Endothelial cell of umbilical vein (primary cell): Measurements from ENCODE around the gene PTK6. TPM values are rescaled to one million over a fixed set of nuclear protein-coding genes. Genes with fewer than 3 reads are reported as not detected.

Source experiments
- BruUV-seq: library from RNA; stranded (reverse); fragments of 400-500 nt; replicated peaks from 2 replicates; lab custom pipeline; 2021; lab: Mats Ljungman, UMichigan
- CTCF ChIA-PET: fragments of 300-600, 350-600 bp; sonication (Branson Sonifier 250); formaldehyde crosslinking; loops from one replicate; lab custom pipeline; 2021; ENCODE audit warnings: antibody characterized with exemption, inconsistent platforms; lab: Charles Lee
- POLR2A ChIA-PET: fragments of 300-600, 350-600 bp; sonication (Branson Sonifier 250); formaldehyde crosslinking; loops from one replicate; lab custom pipeline; 2021; ENCODE audit warnings: antibody characterized with exemption, inconsistent platforms; lab: Charles Lee
- DNase-seq: peaks from one replicate; pipeline ENCODE4 v3.0.0-alpha.2; 2011; ENCODE audit warnings: low read depth, low spot score
- FAIRE-seq: peaks from 2 replicates; lab custom pipeline; 2011; peaks lifted over from hg19 to GRCh38; lab: Jason Lieb, UNC
- H2AFZ ChIP-seq: 2 replicates; pipeline ENCODE4 v1.6.0; 2012; ENCODE audit warnings: low read depth, low read length, control low read depth, inconsistent platforms
- H3K27ac ChIP-seq: 2 replicates; pipeline ENCODE4 v1.5.1; 2011; ENCODE audit warnings: low read depth, mild to moderate bottlenecking, control low read depth, low read length, moderate library complexity; ENCODE audit not compliant: insufficient read depth
- H3K27me3 ChIP-seq, 2 experiments: 2 replicates each; pipeline versions ENCODE4 v1.6.0 to v1.6.1; 2011; ENCODE audit warnings: low read length in 2 of 2, mixed read lengths in 1 of 2; ENCODE audit not compliant: control insufficient read depth in 2 of 2, insufficient read depth in 2 of 2
- H3K36me3 ChIP-seq, 2 experiments: 2 replicates in 1 of 2; 3 replicates in 1 of 2; pipeline ENCODE4 v1.5.1; 2011; ENCODE audit warnings: low read length in 2 of 2, mild to moderate bottlenecking in 1 of 2, moderate library complexity in 1 of 2; ENCODE audit not compliant: control insufficient read depth in 2 of 2, insufficient read depth in 2 of 2; ENCODE audit errors: extremely low read depth in 1 of 2
- H3K4me1 ChIP-seq: 3 replicates; pipeline ENCODE4 v1.5.1; 2011; ENCODE audit warnings: mild to moderate bottlenecking, low read length; ENCODE audit not compliant: control insufficient read depth, insufficient read depth; ENCODE audit errors: extremely low read depth
- H3K4me2 ChIP-seq: 2 replicates; pipeline ENCODE4 v1.6.1; 2011; ENCODE audit warnings: low read length, control low read depth, mixed read lengths; ENCODE audit not compliant: insufficient read depth
- H3K4me3 ChIP-seq, 3 experiments: fragments of 200-600 bp in 1 of 3; sonication (generic), shearing (Covaris generic) in 1 of 3; replicated peaks in 1 of 3; 2 replicates each; pipeline ENCODE4 v1.5.1; 2011 to 2016; ENCODE audit warnings: control low read depth in 3 of 3, low read length in 3 of 3, mild to moderate bottlenecking in 2 of 3, inconsistent platforms in 1 of 3, low read depth in 1 of 3, moderate library complexity in 1 of 3; ENCODE audit not compliant: insufficient read depth in 1 of 3
- H3K79me2 ChIP-seq: 2 replicates; pipeline ENCODE4 v1.6.0; 2012; ENCODE audit warnings: low read length, inconsistent platforms; ENCODE audit not compliant: control insufficient read depth, insufficient read depth
- H3K9ac ChIP-seq: replicated peaks from 2 replicates; pipeline ENCODE3; 2011; ENCODE audit warnings: low read length, control low read depth; ENCODE audit not compliant: insufficient read depth; ENCODE audit errors: extremely low read depth
- H3K9me1 ChIP-seq: replicated peaks from 3 replicates; pipeline ENCODE4 v1.6.0; 2011; ENCODE audit warnings: mild to moderate bottlenecking, low read length; ENCODE audit not compliant: control insufficient read depth, insufficient read depth; ENCODE audit errors: extremely low read depth
- H3K9me3 ChIP-seq: replicated peaks from 2 replicates; pipeline ENCODE4 v1.5.1; 2012; ENCODE audit warnings: low read length, inconsistent platforms; ENCODE audit not compliant: control insufficient read depth, insufficient read depth
- H4K20me1 ChIP-seq: replicated peaks from 2 replicates; pipeline ENCODE3; 2011; ENCODE audit warnings: mild to moderate bottlenecking, low read length; ENCODE audit not compliant: control insufficient read depth, insufficient read depth; ENCODE audit errors: extremely low read depth
- EZH2 ChIP-seq: IDR thresholded peaks from 2 replicates; pipeline ENCODE4 v1.6.1; 2012; ENCODE audit warnings: borderline replicate concordance, low read depth, mild to moderate bottlenecking, moderate library complexity, low read length, inconsistent platforms; ENCODE audit not compliant: severe bottlenecking
- FOS ChIP-seq: IDR thresholded peaks from 2 replicates; pipeline ENCODE4 v1.6.1; 2011; ENCODE audit warnings: mild to moderate bottlenecking, low read length, moderate library complexity, borderline replicate concordance; ENCODE audit not compliant: insufficient read depth
- GATA2 ChIP-seq: IDR thresholded peaks from 2 replicates; pipeline ENCODE4 v1.7.0; 2011; ENCODE audit warnings: low read depth, mild to moderate bottlenecking, moderate library complexity, mixed read lengths, low read length; ENCODE audit not compliant: insufficient read length, insufficient read depth
- JUN ChIP-seq: IDR thresholded peaks from 2 replicates; pipeline ENCODE4 v1.6.1; 2011; ENCODE audit warnings: borderline replicate concordance, low read depth; ENCODE audit not compliant: insufficient read length, insufficient read depth
- MYC ChIP-seq: IDR thresholded peaks from one replicate; pipeline ENCODE4 v1.6.1; 2011; ENCODE audit warnings: mild to moderate bottlenecking, low read depth, low read length
- POLR2A ChIP-seq: IDR thresholded peaks from 2 replicates; pipeline ENCODE4 v1.6.1; 2012; ENCODE audit warnings: low read depth, mild to moderate bottlenecking, control low read depth, low read length
- POLR2AphosphoS5 ChIP-seq: IDR thresholded peaks from 2 replicates; pipeline ENCODE4 v1.6.1; 2012; ENCODE audit warnings: low read depth, mild to moderate bottlenecking, control low read depth, low read length, moderate library complexity; ENCODE audit not compliant: insufficient read depth
- dilution Hi-C: fragments of 300-500 bp; cut with MboI; formaldehyde crosslinking; loops from one replicate; pipeline ENCODE4 v1.15.0; 2019; ENCODE audit warnings: low sequenced_read_pairs; ENCODE audit not compliant: extremely low pct_ligation_motif_present
- intact Hi-C: fragments of 100-400 bp; cut with micrococcal nuclease; formaldehyde crosslinking; loops from one replicate; pipeline ENCODE4 v1.10.0; 2022
- polyA plus RNA-seq, 4 experiments: library from polyadenylated mRNA; depleted of rRNA in 3 of 4; stranded (reverse) in 3 of 4; unstranded in 1 of 4; fragments of >200 nt; gene quantifications; 2 replicates each; pipeline versions ENCODE4 v1.2.1 to v1.2.3, GENCODE V29; 2011 to 2012; ENCODE audit warnings: missing spikeins in 1 of 4
- total RNA-seq: library from RNA; stranded (reverse); gene quantifications from 2 replicates; pipeline ENCODE4 v1.2.3, GENCODE V29; 2021
- TF ChIP-seq, protein P1 (sequence below), 2 donors: IDR thresholded peaks; 1 replicate in 1 of 2; 2 replicates in 1 of 2; pipeline ENCODE4 v1.5.1; 2011; ENCODE audit warnings: low read length in 2 of 2, mild to moderate bottlenecking in 2 of 2, moderate library complexity in 2 of 2, control low read depth in 1 of 2, inconsistent platforms in 1 of 2, low read depth in 1 of 2; ENCODE audit not compliant: insufficient read depth in 1 of 2; ENCODE audit errors: extremely low read depth in 1 of 2
- TF ChIP-seq, protein P2 (sequence below): IDR thresholded peaks from 2 replicates; pipeline ENCODE4 v1.6.1; 2011; ENCODE audit not compliant: insufficient read depth, insufficient read length

PTK6 gene
- total and polyA plus RNA-seq, 2 donors (not counting 3 experiments of a cell fraction or from before 2014, with no cell fraction given) = 0.18 TPM; not detected in 1

DNA sequence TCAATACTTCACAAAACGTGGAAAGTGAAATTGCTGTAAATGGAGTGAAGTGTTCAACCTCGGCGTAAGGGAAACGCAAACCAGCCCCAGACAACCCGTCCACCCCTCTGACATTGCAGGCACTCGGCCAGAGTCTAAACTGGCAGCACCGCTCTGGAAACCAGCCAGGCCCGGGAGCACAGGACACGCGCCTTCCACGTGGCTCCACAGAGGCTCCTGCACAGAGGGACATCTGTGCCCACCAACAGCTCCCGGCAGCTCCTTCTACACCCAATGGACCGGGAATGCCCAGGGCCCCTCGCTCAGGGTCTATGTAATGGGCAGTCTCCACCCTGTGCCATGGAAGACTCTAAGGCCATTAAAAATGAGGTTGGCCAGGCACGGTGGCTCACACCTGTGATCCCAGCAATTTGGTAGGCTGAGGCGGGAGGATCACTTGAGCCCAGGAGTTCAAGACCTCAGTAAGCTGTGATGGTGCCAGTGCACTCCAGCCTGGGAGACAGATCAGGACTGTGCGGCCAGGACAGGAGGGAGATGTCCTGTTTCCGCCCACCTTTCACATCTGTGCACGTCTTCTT, 40.2 kb upstream of the PTK6 start:
- no TSS peak for BruUV-seq
- CTCF ChIA-PET = interaction anchor here (0.6 kb wide), 1 partner anchor 39 kb away, joined by 3 read pairs; no protein-coding TSS in a partner anchor
- H3K9ac ChIP-seq = no peak overlapping the region
- no peak overlapping the region for H3K4me2 ChIP-seq
- H3K4me1 ChIP-seq = peaks cover 10% of the 10 kb centered on the region
- H3K9me3 ChIP-seq = no peaks in the 10 kb centered on the region
- no peaks in the 10 kb centered on the region for H3K36me3 ChIP-seq
- H3K27ac ChIP-seq = no peak overlapping the region
- TF ChIP-seq FOS (no peak), POLR2A (no peak), GATA2 (no peak), POLR2AphosphoS5 (no peak), EZH2 (no peak), JUN (no peak), MYC (no peak)
- TF ChIP-seq, protein P1, sequence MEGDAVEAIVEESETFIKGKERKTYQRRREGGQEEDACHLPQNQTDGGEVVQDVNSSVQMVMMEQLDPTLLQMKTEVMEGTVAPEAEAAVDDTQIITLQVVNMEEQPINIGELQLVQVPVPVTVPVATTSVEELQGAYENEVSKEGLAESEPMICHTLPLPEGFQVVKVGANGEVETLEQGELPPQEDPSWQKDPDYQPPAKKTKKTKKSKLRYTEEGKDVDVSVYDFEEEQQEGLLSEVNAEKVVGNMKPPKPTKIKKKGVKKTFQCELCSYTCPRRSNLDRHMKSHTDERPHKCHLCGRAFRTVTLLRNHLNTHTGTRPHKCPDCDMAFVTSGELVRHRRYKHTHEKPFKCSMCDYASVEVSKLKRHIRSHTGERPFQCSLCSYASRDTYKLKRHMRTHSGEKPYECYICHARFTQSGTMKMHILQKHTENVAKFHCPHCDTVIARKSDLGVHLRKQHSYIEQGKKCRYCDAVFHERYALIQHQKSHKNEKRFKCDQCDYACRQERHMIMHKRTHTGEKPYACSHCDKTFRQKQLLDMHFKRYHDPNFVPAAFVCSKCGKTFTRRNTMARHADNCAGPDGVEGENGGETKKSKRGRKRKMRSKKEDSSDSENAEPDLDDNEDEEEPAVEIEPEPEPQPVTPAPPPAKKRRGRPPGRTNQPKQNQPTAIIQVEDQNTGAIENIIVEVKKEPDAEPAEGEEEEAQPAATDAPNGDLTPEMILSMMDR (IDR thresholded peaks at IDR 0.05; ENCODE audit: extremely low read depth in 1 of 2, insufficient read depth in 1 of 2, low read depth in 1 of 2, low read length in 2 of 2) = no peak
- TF ChIP-seq, protein P2, sequence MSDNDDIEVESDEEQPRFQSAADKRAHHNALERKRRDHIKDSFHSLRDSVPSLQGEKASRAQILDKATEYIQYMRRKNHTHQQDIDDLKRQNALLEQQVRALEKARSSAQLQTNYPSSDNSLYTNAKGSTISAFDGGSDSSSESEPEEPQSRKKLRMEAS = no peak
- dilution Hi-C loops = no loop called here
- H3K4me3 ChIP-seq = no peak overlapping the region
- DNase-seq (no peak), FAIRE-seq (no peak)
- POLR2A ChIA-PET = no interaction called here
- no peaks in the 10 kb centered on the region for H4K20me1 ChIP-seq
- no peaks in the 10 kb centered on the region for H3K9me1 ChIP-seq
- H3K79me2 ChIP-seq = peaks cover 5% of the 10 kb centered on the region
- no peak overlapping the region for H2AFZ ChIP-seq
- H3K27me3 ChIP-seq = no peaks in the 10 kb centered on the region
- intact Hi-C loops = no loop called here
